ENCODE measurements around the gene OPRL1.

DNA sequence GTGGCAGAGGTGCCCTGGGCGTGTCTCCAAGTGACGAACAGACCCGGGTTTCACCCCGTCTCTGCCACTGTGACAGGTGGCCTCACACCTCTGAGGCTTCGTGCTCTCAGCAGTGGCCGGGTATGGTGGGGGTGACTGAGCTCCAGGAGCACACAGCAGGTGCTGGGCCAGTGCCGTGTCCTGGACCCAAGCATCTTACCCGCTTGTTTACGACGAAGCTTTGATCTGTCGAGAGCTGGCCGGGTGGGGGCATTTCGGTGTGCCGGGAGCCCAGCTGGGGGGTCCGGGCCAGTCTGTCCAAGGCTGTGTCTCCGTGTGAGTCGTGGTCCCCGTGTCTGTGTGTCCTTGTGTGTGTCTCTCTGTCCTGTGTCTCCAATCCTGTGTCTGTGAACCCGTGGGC lies 11.5 kb downstream of the OPRL1 start:
- TF ChIP-seq, protein P1, sequence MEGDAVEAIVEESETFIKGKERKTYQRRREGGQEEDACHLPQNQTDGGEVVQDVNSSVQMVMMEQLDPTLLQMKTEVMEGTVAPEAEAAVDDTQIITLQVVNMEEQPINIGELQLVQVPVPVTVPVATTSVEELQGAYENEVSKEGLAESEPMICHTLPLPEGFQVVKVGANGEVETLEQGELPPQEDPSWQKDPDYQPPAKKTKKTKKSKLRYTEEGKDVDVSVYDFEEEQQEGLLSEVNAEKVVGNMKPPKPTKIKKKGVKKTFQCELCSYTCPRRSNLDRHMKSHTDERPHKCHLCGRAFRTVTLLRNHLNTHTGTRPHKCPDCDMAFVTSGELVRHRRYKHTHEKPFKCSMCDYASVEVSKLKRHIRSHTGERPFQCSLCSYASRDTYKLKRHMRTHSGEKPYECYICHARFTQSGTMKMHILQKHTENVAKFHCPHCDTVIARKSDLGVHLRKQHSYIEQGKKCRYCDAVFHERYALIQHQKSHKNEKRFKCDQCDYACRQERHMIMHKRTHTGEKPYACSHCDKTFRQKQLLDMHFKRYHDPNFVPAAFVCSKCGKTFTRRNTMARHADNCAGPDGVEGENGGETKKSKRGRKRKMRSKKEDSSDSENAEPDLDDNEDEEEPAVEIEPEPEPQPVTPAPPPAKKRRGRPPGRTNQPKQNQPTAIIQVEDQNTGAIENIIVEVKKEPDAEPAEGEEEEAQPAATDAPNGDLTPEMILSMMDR (IDR thresholded peaks at IDR 0.05): no peak
- TF ChIP-seq POLR2A (IDR thresholded peaks at IDR 0.05): no peak

All from lower leg skin (tissue), 3 donors.